A549 (cell line): ENCODE results near the gene TMEM269.

ENCODE experiments used
- GATA3 ChIP-seq: IDR thresholded peaks from 2 replicates; pipeline ENCODE4 v1.6.1; 2012; ENCODE audit warnings: borderline replicate concordance
- TF ChIP-seq, protein P1 (sequence below): fragments of >200 bp; sonication (Bioruptor Twin); formaldehyde crosslinking; IDR thresholded peaks from 3 replicates; pipeline ENCODE4 v1.5.1; 2016

DNA sequence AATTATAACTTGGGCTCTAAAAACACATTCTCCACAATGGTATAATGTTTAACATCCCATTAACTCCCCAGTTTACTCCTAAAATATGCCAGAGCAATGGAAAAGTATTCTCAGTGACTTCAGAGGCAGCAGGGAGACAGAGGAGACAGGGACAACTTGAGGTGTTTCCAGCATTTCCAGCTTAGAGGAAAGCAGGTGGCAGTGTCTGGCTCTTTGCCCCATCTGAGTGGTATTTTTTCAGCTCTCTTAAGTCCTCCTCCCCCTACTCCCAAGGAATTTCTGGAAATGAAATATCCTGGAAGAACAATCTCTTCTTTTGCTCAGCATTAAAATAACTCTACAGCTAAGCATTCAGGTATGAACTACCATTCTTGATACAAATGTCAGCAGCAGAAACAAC is 21.4 kb downstream of the TMEM269 start:
- TF ChIP-seq GATA3: no peak
- TF ChIP-seq, protein P1, sequence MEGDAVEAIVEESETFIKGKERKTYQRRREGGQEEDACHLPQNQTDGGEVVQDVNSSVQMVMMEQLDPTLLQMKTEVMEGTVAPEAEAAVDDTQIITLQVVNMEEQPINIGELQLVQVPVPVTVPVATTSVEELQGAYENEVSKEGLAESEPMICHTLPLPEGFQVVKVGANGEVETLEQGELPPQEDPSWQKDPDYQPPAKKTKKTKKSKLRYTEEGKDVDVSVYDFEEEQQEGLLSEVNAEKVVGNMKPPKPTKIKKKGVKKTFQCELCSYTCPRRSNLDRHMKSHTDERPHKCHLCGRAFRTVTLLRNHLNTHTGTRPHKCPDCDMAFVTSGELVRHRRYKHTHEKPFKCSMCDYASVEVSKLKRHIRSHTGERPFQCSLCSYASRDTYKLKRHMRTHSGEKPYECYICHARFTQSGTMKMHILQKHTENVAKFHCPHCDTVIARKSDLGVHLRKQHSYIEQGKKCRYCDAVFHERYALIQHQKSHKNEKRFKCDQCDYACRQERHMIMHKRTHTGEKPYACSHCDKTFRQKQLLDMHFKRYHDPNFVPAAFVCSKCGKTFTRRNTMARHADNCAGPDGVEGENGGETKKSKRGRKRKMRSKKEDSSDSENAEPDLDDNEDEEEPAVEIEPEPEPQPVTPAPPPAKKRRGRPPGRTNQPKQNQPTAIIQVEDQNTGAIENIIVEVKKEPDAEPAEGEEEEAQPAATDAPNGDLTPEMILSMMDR: no peak
